Smooth muscle cell (in vitro differentiated cells): ENCODE results near the gene MACO1. TPM values are rescaled to one million over a fixed set of nuclear protein-coding genes. Genes with fewer than 3 reads are reported as not detected.

ENCODE experiments used
- DNase-seq: peaks from one replicate; lab custom pipeline; 2025; ENCODE audit not compliant: unreplicated experiment; lab: John Stamatoyannopoulos, UW
- H2AFZ ChIP-seq: fragments of 200-600 bp; sonication (generic); 2 replicates; pipeline ENCODE4 v1.6.0; 2016; ENCODE audit warnings: antibody characterized with exemption, low read depth, mild to moderate bottlenecking
- H3F3A ChIP-seq: fragments of 200-600 bp; sonication (generic); 2 replicates; pipeline ENCODE4 v1.6.0; 2017; ENCODE audit warnings: antibody characterized with exemption, low read depth
- H3K27ac ChIP-seq: fragments of 200-600 bp; sonication (generic); 2 replicates; pipeline ENCODE4 v1.5.1; 2016; ENCODE audit warnings: low read depth, mild to moderate bottlenecking
- H3K27me3 ChIP-seq: fragments of 200-600 bp; sonication (generic); 2 replicates; pipeline ENCODE4 v1.6.1; 2016; ENCODE audit warnings: low read depth, mild to moderate bottlenecking
- H3K36me3 ChIP-seq: fragments of 200-600 bp; sonication (generic); 2 replicates; pipeline ENCODE4 v1.5.1; 2016; ENCODE audit warnings: low read depth
- H3K4me1 ChIP-seq: fragments of 200-600 bp; sonication (generic); 2 replicates; pipeline ENCODE4 v1.5.1; 2016; ENCODE audit warnings: low read depth
- H3K4me2 ChIP-seq: fragments of 200-600 bp; sonication (generic); 2 replicates; pipeline ENCODE4 v1.6.0; 2016; ENCODE audit warnings: mild to moderate bottlenecking
- H3K4me3 ChIP-seq: fragments of 200-600 bp; sonication (generic); 2 replicates; pipeline ENCODE4 v1.5.1; 2016; ENCODE audit warnings: mild to moderate bottlenecking
- H3K79me2 ChIP-seq: fragments of 200-600 bp; sonication (generic); 2 replicates; pipeline ENCODE4 v1.6.0; 2016; ENCODE audit warnings: low read depth, mild to moderate bottlenecking
- H3K9ac ChIP-seq: fragments of 200-600 bp; sonication (generic); 2 replicates; pipeline ENCODE4 v1.6.0; 2016; ENCODE audit warnings: low read depth
- H3K9me3 ChIP-seq: fragments of 200-600 bp; sonication (generic); replicated peaks from 2 replicates; pipeline ENCODE4 v1.5.1; 2016; ENCODE audit warnings: low read depth
- H4K20me1 ChIP-seq: fragments of 200-600 bp; sonication (generic); 2 replicates; pipeline ENCODE4 v1.6.0; 2016; ENCODE audit warnings: low read depth
- WGBS: methylation state at CpG from one replicate; pipeline ENCODE4 v1.1.7; 2016; ENCODE audit warnings: low lambda C conversion rate; 5-methylcytosine and 5-hydroxymethylcytosine counted together
- polyA plus RNA-seq: library from polyadenylated mRNA; unstranded; fragments of >200 nt; fragmentation: Nextera tagmentation; extraction: Ambion mirVana; gene quantifications from 2 replicates; pipeline ENCODE4 v1.2.1, GENCODE V29; 2016
- total RNA-seq: library from RNA; depleted of rRNA; stranded (reverse); fragments of >200 nt; gene quantifications from 2 replicates; pipeline ENCODE4 v1.2.3, GENCODE V29; 2014
- TF ChIP-seq, protein P1 (sequence below): fragments of 200-600 bp; sonication (generic); IDR thresholded peaks from 2 replicates; pipeline ENCODE4 v1.5.1; 2017; ENCODE audit warnings: borderline replicate concordance, mild to moderate bottlenecking, antibody characterized with exemption; ENCODE audit not compliant: insufficient read depth, poor library complexity, severe bottlenecking

MACO1 gene
- total and polyA plus RNA-seq, 2 experiments from 2014 or later: 19.8 to 29.8 TPM

DNA sequence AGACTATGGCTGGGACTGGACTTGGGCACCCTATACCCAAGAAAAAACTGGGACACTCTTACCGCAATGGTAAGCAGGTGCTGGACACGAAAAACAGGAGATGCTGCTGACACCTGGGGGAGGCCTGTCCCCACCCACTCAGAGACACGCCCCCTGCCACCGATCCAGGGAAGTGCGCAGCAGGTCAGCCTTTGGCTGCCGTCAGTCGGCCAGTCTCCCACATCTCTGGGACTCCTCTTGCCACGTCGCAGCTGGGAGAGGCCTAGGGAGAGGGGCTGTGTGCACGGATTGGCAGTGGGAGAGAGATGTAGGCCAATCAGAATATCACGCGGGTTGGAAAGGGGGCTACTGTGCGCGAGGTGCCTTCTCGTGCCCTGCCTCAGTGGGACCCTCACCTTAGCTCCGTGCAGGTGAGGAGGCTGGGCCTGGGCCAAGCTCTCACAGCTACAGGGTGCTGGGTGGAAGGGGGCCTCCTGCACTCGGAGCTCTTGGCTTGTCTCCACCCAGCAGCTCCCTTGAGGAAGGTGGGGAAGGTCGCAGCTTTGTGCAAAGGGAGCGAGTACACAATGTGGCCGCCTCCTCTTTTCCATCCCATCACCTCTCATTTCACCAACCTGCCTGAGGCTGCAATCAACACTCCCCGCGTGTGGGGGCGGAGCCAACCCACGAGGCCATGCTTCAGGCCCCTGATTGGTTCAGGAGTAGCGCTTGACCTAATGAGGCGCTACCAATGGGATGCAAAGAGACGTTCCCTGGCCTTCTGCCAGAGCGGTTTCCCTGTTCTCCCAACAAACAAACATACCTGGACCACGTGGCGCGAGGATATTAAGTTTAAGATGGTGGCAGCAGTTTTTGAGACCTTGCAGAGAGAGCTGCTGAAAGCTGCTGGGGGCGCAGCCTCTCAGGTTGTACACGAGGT lies 87.0 kb downstream of the MACO1 start:
- DNase-seq: no peak
- Histone ChIP-seq H3K4me2 (no peak overlapping the region), H3K9me3 (no peaks in the 10 kb centered on the region), H3K79me2 (no peaks in the 10 kb centered on the region), H3K4me1 (no peaks in the 10 kb centered on the region), H3F3A (no peaks in the 10 kb centered on the region), H3K27me3 (no peaks in the 10 kb centered on the region), H4K20me1 (no peaks in the 10 kb centered on the region), H2AFZ (no peak overlapping the region), H3K9ac (no peak overlapping the region), H3K36me3 (no peaks in the 10 kb centered on the region), H3K4me3 (no peak overlapping the region), H3K27ac (no peak overlapping the region)
- TF ChIP-seq, protein P1, sequence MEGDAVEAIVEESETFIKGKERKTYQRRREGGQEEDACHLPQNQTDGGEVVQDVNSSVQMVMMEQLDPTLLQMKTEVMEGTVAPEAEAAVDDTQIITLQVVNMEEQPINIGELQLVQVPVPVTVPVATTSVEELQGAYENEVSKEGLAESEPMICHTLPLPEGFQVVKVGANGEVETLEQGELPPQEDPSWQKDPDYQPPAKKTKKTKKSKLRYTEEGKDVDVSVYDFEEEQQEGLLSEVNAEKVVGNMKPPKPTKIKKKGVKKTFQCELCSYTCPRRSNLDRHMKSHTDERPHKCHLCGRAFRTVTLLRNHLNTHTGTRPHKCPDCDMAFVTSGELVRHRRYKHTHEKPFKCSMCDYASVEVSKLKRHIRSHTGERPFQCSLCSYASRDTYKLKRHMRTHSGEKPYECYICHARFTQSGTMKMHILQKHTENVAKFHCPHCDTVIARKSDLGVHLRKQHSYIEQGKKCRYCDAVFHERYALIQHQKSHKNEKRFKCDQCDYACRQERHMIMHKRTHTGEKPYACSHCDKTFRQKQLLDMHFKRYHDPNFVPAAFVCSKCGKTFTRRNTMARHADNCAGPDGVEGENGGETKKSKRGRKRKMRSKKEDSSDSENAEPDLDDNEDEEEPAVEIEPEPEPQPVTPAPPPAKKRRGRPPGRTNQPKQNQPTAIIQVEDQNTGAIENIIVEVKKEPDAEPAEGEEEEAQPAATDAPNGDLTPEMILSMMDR: no peak
- 73% methylated on average over 33 of the region's 33 CpGs for WGBS

DNA sequence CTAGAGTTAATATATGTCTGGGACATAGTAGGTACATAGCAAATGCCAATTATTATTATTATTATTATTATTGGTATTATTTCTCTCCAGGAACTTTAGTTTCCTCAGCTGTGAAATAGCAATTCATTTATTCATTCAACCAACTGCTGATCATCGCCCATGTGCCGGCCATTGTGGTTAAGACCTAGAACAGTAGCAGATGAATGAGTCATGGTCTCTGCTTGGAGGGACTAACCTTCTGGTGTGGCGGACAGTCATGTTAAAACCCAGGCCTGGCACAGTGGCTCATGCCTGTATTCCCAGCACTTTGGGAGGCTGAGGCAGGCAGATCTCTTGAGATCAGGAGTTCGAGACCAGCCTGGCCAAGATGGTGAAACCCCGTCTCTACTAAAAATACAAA lies 88.9 kb downstream of the MACO1 start:
- no peak overlapping the region for H3K4me2 ChIP-seq
- no peaks in the 10 kb centered on the region for H3F3A ChIP-seq
- H3K36me3 ChIP-seq: no peaks in the 10 kb centered on the region
- no peaks in the 10 kb centered on the region for H3K9me3 ChIP-seq
- H2AFZ ChIP-seq: no peak overlapping the region
- no peak overlapping the region for H3K4me3 ChIP-seq
- H3K27me3 ChIP-seq: no peaks in the 10 kb centered on the region
- no peak overlapping the region for H3K9ac ChIP-seq
- TF ChIP-seq, protein P1: no peak
- H4K20me1 ChIP-seq: no peaks in the 10 kb centered on the region
- H3K79me2 ChIP-seq: no peaks in the 10 kb centered on the region
- no peak for DNase-seq
- H3K4me1 ChIP-seq: no peaks in the 10 kb centered on the region
- WGBS: 66% methylated on average over 5 of the region's 5 CpGs
- no peak overlapping the region for H3K27ac ChIP-seq

DNA sequence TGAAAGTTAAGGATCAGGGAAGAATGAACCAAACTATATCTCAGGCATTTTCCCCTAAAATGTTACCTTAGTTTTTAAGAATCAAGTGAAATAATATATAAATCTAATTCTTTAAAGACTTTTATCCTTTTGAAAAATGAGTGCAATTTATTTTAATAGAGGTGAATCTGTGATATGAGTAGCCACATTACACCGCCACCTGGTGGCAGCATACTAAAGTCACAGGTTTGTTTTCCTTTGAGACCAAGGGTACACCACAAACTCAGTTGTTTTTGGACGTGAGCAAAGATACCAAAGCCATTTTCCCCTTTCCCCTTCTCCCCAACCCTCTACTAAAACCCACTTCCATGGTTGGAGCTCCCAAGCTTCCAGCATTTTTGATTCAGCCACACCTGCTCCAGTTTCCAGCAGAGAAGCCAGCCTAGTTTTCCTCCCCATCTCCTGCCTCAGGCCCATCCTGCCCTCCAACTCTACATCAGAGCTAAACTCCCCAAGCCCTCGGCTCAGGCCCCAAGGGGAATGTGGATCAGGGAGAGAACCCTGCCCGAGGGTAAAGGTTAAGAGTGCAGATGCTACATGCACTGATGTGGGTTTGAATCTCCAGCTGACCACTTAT lies 89.9 kb downstream of the MACO1 start:
- no peak overlapping the region for H3K4me3 ChIP-seq
- no peak overlapping the region for H3K4me2 ChIP-seq
- H3K27me3 ChIP-seq: no peaks in the 10 kb centered on the region
- no peaks in the 10 kb centered on the region for H3F3A ChIP-seq
- no peaks in the 10 kb centered on the region for H3K9me3 ChIP-seq
- H3K79me2 ChIP-seq: no peaks in the 10 kb centered on the region
- H3K27ac ChIP-seq: no peak overlapping the region
- 36% methylated on average over 4 of the region's 4 CpGs for WGBS
- no peak overlapping the region for H2AFZ ChIP-seq
- no peak overlapping the region for H3K9ac ChIP-seq
- TF ChIP-seq, protein P1: peak; percentile 80
- H4K20me1 ChIP-seq: no peaks in the 10 kb centered on the region
- no peaks in the 10 kb centered on the region for H3K4me1 ChIP-seq
- DNase-seq: no peak
- H3K36me3 ChIP-seq: no peaks in the 10 kb centered on the region
